ENCODE data around the gene ACTL10.

ACTL10 gene

DNA sequence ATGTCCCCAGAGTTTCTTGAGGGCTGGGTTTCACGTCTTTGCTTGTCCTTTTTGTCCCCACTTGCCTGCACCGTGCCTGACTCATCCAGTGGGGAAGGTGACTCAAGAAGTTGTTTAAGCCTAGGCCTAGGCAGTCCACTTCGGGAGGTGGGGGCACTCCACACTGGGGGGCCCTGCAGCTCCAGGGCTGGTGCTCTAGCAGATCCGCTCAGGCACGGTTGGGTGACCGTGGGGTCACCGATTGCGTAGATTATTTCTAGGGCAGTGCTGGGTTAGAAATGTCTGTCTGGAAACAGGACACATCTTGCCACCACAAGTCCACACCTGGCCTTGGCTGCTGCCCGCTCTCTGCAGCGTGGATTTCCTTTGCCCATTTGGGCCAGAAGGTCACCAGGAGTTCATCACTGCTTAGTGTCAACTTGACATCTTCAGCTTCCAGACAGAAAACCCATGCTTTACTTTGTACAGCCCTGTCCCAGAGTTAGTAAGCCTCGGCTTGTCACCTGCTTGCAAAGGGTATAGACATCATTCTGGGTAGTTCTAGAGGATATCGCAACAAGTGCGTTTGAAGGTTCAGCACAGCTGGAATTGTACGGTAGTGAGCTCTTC, 18.2 kb upstream of the ACTL10 start:
- TF ChIP-seq YY1 (IDR thresholded peaks at IDR 0.05; ENCODE audit: low read depth), result no peak
- TF ChIP-seq, protein P1, sequence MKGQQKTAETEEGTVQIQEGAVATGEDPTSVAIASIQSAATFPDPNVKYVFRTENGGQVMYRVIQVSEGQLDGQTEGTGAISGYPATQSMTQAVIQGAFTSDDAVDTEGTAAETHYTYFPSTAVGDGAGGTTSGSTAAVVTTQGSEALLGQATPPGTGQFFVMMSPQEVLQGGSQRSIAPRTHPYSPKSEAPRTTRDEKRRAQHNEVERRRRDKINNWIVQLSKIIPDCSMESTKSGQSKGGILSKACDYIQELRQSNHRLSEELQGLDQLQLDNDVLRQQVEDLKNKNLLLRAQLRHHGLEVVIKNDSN (IDR thresholded peaks at IDR 0.05), result no peak
- TF ChIP-seq EP300 (IDR thresholded peaks at IDR 0.05; ENCODE audit: borderline replicate concordance), result no peak
- TF ChIP-seq, protein P2, sequence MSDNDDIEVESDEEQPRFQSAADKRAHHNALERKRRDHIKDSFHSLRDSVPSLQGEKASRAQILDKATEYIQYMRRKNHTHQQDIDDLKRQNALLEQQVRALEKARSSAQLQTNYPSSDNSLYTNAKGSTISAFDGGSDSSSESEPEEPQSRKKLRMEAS (IDR thresholded peaks at IDR 0.05), result no peak
- TF ChIP-seq TAF1 (IDR thresholded peaks at IDR 0.05; ENCODE audit: low read depth), result no peak
- TF ChIP-seq RAD21 (IDR thresholded peaks at IDR 0.05; ENCODE audit: low read depth), result no peak
- no peak for TF ChIP-seq NFIC (IDR thresholded peaks at IDR 0.05)
- no peak for TF ChIP-seq ZBTB7A (IDR thresholded peaks at IDR 0.05; ENCODE audit: low read depth)
- no peak for TF ChIP-seq TEAD4 (IDR thresholded peaks at IDR 0.05)
- TF ChIP-seq EGR1 (IDR thresholded peaks at IDR 0.05), result no peak
- TF ChIP-seq, protein P3, sequence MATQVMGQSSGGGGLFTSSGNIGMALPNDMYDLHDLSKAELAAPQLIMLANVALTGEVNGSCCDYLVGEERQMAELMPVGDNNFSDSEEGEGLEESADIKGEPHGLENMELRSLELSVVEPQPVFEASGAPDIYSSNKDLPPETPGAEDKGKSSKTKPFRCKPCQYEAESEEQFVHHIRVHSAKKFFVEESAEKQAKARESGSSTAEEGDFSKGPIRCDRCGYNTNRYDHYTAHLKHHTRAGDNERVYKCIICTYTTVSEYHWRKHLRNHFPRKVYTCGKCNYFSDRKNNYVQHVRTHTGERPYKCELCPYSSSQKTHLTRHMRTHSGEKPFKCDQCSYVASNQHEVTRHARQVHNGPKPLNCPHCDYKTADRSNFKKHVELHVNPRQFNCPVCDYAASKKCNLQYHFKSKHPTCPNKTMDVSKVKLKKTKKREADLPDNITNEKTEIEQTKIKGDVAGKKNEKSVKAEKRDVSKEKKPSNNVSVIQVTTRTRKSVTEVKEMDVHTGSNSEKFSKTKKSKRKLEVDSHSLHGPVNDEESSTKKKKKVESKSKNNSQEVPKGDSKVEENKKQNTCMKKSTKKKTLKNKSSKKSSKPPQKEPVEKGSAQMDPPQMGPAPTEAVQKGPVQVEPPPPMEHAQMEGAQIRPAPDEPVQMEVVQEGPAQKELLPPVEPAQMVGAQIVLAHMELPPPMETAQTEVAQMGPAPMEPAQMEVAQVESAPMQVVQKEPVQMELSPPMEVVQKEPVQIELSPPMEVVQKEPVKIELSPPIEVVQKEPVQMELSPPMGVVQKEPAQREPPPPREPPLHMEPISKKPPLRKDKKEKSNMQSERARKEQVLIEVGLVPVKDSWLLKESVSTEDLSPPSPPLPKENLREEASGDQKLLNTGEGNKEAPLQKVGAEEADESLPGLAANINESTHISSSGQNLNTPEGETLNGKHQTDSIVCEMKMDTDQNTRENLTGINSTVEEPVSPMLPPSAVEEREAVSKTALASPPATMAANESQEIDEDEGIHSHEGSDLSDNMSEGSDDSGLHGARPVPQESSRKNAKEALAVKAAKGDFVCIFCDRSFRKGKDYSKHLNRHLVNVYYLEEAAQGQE (IDR thresholded peaks at IDR 0.05; ENCODE audit: low read depth), result no peak
- no peak for TF ChIP-seq CEBPB (IDR thresholded peaks at IDR 0.05)
- no peak for TF ChIP-seq TCF12 (IDR thresholded peaks at IDR 0.05; ENCODE audit: low read depth)
- TF ChIP-seq FOXM1 (IDR thresholded peaks at IDR 0.05; ENCODE audit: borderline replicate concordance, low read depth), result no peak
- no peak for TF ChIP-seq CREB1 (IDR thresholded peaks at IDR 0.05; ENCODE audit: low read depth)

DNA sequence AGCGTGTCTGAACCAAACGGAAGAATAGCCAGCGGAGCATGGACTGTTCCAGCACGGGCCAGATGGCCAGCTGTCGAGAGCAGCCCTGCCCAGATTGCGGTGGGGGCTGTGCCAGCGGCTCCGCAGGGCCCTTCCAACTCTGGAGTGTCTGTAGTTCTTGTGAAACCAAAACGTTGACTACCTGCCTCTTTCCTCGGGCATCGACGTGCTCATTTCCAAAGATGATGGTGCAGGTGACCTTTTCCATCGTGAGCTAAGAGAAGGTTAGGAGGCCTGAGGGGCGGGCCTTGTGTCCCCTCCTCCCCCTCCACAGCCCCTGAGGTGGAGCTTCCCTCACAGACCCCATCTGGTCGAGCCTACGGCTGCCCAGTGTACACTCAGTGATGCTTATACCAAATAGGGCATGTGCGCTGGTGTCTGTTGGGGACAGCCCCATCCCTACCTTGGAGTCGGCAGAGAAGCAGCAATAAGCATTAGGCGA, 17.5 kb upstream of the ACTL10 start:
- TF ChIP-seq EGR1 (IDR thresholded peaks at IDR 0.05) (no peak), RAD21 (IDR thresholded peaks at IDR 0.05; ENCODE audit: low read depth) (no peak), CREB1 (IDR thresholded peaks at IDR 0.05; ENCODE audit: low read depth) (no peak), NFIC (IDR thresholded peaks at IDR 0.05) (no peak), TEAD4 (IDR thresholded peaks at IDR 0.05) (no peak), FOXM1 (IDR thresholded peaks at IDR 0.05; ENCODE audit: borderline replicate concordance, low read depth) (no peak), TAF1 (IDR thresholded peaks at IDR 0.05; ENCODE audit: low read depth) (no peak), ZBTB7A (IDR thresholded peaks at IDR 0.05; ENCODE audit: low read depth) (no peak), CEBPB (IDR thresholded peaks at IDR 0.05) (no peak), YY1 (IDR thresholded peaks at IDR 0.05; ENCODE audit: low read depth) (no peak)
- TF ChIP-seq, protein P1 (IDR thresholded peaks at IDR 0.05), result no peak
- TF ChIP-seq, protein P2 (IDR thresholded peaks at IDR 0.05), result no peak

DNA sequence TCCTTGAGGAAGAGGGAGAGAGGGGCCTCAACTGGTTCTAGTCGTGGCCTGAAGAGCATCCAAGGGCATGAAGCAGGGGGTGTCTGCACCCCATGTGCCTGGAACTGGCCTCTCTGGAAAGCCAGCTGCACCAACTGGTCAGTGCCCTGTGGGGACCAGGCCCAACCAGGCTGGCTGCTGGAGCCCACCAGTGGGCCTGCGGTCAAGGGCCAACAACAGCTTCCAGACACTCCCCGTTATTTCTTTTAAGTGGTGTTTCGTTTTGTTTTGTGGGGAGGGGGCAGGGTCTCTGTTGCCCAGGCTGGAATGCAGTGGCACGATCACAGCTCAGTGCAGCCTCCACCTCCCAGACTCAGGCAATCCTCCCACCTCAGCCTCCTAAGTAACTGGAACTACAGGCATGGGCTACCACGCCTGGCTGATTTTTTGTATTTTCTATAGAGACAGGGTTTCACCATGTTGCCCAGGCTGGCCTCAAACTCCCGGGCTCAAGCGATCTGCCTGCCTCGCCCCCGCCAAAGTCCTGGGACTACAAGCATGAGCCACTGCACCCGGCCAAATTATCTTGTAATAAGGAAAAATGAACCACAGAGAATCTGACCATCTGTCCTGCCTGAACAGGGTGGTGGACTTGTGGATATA, 16.5 kb upstream of the ACTL10 start:
- TF ChIP-seq TCF12 (IDR thresholded peaks at IDR 0.05; ENCODE audit: low read depth) (no peak), CREB1 (IDR thresholded peaks at IDR 0.05; ENCODE audit: low read depth) (no peak), RAD21 (IDR thresholded peaks at IDR 0.05; ENCODE audit: low read depth) (no peak), YY1 (IDR thresholded peaks at IDR 0.05; ENCODE audit: low read depth) (no peak), ZBTB7A (IDR thresholded peaks at IDR 0.05; ENCODE audit: low read depth) (no peak), EP300 (IDR thresholded peaks at IDR 0.05; ENCODE audit: borderline replicate concordance) (no peak), TAF1 (IDR thresholded peaks at IDR 0.05; ENCODE audit: low read depth) (no peak), TEAD4 (IDR thresholded peaks at IDR 0.05) (no peak), FOXM1 (IDR thresholded peaks at IDR 0.05; ENCODE audit: borderline replicate concordance, low read depth) (no peak), CEBPB (IDR thresholded peaks at IDR 0.05) (no peak), NFIC (IDR thresholded peaks at IDR 0.05) (no peak)
- TF ChIP-seq, protein P1 (IDR thresholded peaks at IDR 0.05), result no peak
- TF ChIP-seq, protein P3 (IDR thresholded peaks at IDR 0.05; ENCODE audit: low read depth), result no peak
- TF ChIP-seq, protein P2 (IDR thresholded peaks at IDR 0.05), result no peak

DNA sequence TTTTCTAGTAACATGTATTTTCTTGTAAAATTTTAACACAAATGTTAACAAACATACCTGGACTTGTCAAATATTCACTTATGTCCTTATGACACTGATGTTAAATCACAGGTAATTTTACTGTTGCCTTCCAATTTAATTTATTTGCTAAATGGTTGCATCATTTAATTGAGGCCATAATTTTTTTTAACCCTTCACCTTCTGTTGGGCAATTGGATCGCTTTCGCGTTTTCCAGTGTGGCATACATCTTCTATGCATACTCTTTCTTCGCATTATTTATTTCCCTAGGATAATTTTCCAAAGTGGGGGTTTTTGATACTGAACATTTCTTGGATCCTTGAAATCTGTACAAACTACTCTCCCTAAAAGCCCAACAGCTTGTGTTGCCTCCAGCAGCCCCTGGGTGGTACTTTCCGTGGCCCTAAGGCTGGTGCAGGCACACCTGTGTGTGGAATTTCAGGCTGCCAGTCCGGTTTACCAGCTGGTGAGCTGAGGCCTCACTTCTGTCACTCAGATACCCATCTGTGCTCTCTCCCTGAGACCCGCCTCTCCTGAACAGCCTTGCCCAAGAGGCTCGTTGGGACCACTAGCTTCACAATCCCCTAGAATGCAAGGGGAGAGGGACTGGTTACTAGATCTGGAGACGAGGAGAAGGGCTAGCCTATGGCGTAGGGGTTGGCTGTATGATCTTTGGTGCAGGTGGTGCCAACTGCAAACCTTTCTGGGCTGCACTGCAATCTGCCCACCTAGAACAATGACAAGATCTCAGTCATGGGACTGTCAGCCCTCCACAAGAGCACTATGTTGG, 15.8 kb upstream of the ACTL10 start:
- TF ChIP-seq NFIC (IDR thresholded peaks at IDR 0.05) (no peak), RAD21 (IDR thresholded peaks at IDR 0.05; ENCODE audit: low read depth) (0 out of 2 replicates have a peak, but pooled peaks have one; percentile 3), TEAD4 (IDR thresholded peaks at IDR 0.05) (peak; percentile 64), TCF12 (IDR thresholded peaks at IDR 0.05; ENCODE audit: low read depth) (peak; percentile 44; the same call in 1 of the 2 replicates)

Data from Ishikawa (cell line).